RWPE1 (cell line): ENCODE measurements around the gene PANX2.
A peak's percentile ranks its signal among the peaks of the same experiment; 100 is the strongest.

Experiments
- CTCF ChIA-PET: fragments of 350-600 bp; sonication (Branson Sonifier 250); formaldehyde crosslinking; extraction: SDS; loops from one replicate; lab custom pipeline; 2021; lab: Yijun Ruan, JAX
- POLR2A ChIA-PET: fragments of 400-600 bp; formaldehyde crosslinking; extraction: SDS; loops from one replicate; lab custom pipeline; 2020; ENCODE audit warnings: antibody characterized with exemption; ENCODE audit not compliant: low non-redundant PET; lab: Yijun Ruan, JAX
- DNase-seq: peaks from one replicate; pipeline ENCODE4 v3.0.0; 2012; ENCODE audit warnings: low spot score
- H3K27ac ChIP-seq: fragments of 450-650 bp; 2 replicates; pipeline ENCODE4 v1.5.1; 2017
- CTCF ChIP-seq: fragments of 450-650 bp; conservative IDR thresholded peaks from 2 replicates; pipeline ENCODE4 v1.5.1; 2017; ENCODE audit warnings: low read depth, mild to moderate bottlenecking

PANX2 gene

GRCh38 chr22:50224071-50224470 is 53.5 kb downstream of the PANX2 start:
- peak overlapping the region; percentile 1; the same call in 1 of the 2 replicates for H3K27ac ChIP-seq
- POLR2A ChIA-PET, result no interaction called here
- CTCF ChIA-PET, result interaction anchor here (0.6 kb wide), 1 partner anchor 293 kb away, joined by 4 read pairs; no protein-coding TSS in a partner anchor
- no peak for DNase-seq
- no peak for TF ChIP-seq CTCF

GRCh38 chr22:50225200-50225969 is 54.9 kb downstream of the PANX2 start:
- H3K27ac ChIP-seq, result no peak overlapping the region
- ChIA-PET POLR2A (no interaction called here), CTCF (no interaction called here)
- DNase-seq, result no peak
- TF ChIP-seq CTCF, result no peak

GRCh38 chr22:50226063-50226874 is 55.7 kb downstream of the PANX2 start:
- no peak overlapping the region for H3K27ac ChIP-seq

GRCh38 chr22:50226875-50227165 is 56.3 kb downstream of the PANX2 start:
- ChIA-PET POLR2A (no interaction called here), CTCF (no interaction called here)
- no peak overlapping the region for H3K27ac ChIP-seq
- no peak for DNase-seq
- TF ChIP-seq CTCF, result no peak

More at GRCh38 chr22:50226063-50226874, 55.7 kb downstream of the PANX2 start:
- ChIA-PET CTCF (no interaction called here), POLR2A (no interaction called here)
- DNase-seq, result no peak
- no peak for TF ChIP-seq CTCF

- TF ChIP-seq CTCF, result no peak
- no peak overlapping the region; the same call in 1 of the 2 replicates for H3K27ac ChIP-seq
- DNase-seq, result no peak
- CTCF ChIA-PET, result interaction anchor here (0.6 kb wide), 1 partner anchor 21 kb away, joined by 3 read pairs; no protein-coding TSS in a partner anchor
- POLR2A ChIA-PET, result no interaction called here
Measured at GRCh38 chr22:50227579-50228215, 57.2 kb downstream of the PANX2 start.

- H3K27ac ChIP-seq, result no peak overlapping the region
- DNase-seq, result no peak
Measured at GRCh38 chr22:50228366-50228765, 57.8 kb downstream of the PANX2 start.

More at GRCh38 chr22:50228366-50228765, 57.8 kb downstream of the PANX2 start:
- ChIA-PET CTCF (interaction anchor here (0.6 kb wide), 1 partner anchor 22 kb away, joined by 3 read pairs; no protein-coding TSS in a partner anchor), POLR2A (no interaction called here)
- TF ChIP-seq CTCF, result no peak
